PFSK-1 (cell line): ENCODE results near the gene CPA5.

Experiments used
- FOXP2 ChIP-seq: optimal IDR thresholded peaks from 2 replicates; pipeline ENCODE3; 2011; ENCODE audit warnings: borderline replicate concordance, control low read depth, inconsistent platforms; ENCODE audit not compliant: insufficient read depth; ENCODE audit errors: extremely low read length, extremely low read depth
- POLR2AphosphoS5 ChIP-seq: IDR thresholded peaks from 2 replicates; pipeline ENCODE4 v1.6.1; 2012; ENCODE audit warnings: low read depth, mild to moderate bottlenecking, control low read depth, low read length, moderate library complexity
- SIN3A ChIP-seq: IDR thresholded peaks from 2 replicates; pipeline ENCODE4 v1.6.1; 2012; ENCODE audit warnings: mild to moderate bottlenecking, low read length, moderate library complexity, borderline replicate concordance; ENCODE audit not compliant: insufficient read depth
- TAF1 ChIP-seq: IDR thresholded peaks from 2 replicates; pipeline ENCODE4 v1.6.1; 2012; ENCODE audit warnings: low read length, control low read depth, borderline replicate concordance; ENCODE audit not compliant: insufficient read depth
- TF ChIP-seq, protein P1 (sequence below), 2 experiments: IDR thresholded peaks; 2 replicates each; pipeline versions ENCODE4 v1.6.1 to v1.8.0; 2011 to 2012; ENCODE audit warnings: low read depth in 2 of 2, low read length in 2 of 2, control low read depth in 1 of 2, inconsistent platforms in 1 of 2, mild to moderate bottlenecking in 1 of 2, moderate library complexity in 1 of 2; ENCODE audit not compliant: insufficient read depth in 1 of 2

Gene CPA5

DNA sequence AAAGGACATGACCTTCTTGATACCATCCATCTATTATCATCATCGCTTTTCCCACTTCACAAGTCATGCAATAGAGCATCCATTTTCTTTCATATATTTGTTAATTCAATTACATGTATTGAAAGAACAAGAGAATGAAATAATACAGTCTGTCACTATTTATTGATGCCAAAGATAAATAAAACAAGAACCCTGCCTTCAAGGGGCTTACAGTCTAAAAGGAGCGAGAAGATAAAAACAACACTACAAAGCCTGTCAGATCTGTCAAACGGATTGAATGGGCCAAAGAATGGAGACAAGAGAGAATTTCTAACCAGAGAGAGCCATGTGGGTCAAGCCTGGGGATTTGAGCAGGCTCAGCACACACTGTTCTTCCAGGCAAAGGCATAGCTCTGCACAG is 15.9 kb downstream of the CPA5 start:
- TF ChIP-seq, protein P1, sequence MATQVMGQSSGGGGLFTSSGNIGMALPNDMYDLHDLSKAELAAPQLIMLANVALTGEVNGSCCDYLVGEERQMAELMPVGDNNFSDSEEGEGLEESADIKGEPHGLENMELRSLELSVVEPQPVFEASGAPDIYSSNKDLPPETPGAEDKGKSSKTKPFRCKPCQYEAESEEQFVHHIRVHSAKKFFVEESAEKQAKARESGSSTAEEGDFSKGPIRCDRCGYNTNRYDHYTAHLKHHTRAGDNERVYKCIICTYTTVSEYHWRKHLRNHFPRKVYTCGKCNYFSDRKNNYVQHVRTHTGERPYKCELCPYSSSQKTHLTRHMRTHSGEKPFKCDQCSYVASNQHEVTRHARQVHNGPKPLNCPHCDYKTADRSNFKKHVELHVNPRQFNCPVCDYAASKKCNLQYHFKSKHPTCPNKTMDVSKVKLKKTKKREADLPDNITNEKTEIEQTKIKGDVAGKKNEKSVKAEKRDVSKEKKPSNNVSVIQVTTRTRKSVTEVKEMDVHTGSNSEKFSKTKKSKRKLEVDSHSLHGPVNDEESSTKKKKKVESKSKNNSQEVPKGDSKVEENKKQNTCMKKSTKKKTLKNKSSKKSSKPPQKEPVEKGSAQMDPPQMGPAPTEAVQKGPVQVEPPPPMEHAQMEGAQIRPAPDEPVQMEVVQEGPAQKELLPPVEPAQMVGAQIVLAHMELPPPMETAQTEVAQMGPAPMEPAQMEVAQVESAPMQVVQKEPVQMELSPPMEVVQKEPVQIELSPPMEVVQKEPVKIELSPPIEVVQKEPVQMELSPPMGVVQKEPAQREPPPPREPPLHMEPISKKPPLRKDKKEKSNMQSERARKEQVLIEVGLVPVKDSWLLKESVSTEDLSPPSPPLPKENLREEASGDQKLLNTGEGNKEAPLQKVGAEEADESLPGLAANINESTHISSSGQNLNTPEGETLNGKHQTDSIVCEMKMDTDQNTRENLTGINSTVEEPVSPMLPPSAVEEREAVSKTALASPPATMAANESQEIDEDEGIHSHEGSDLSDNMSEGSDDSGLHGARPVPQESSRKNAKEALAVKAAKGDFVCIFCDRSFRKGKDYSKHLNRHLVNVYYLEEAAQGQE (IDR thresholded peaks at IDR 0.05; ENCODE audit: insufficient read depth in 1 of 2, low read depth in 2 of 2, low read length in 2 of 2), result no peak
- TF ChIP-seq FOXP2 (no peak), SIN3A (no peak), TAF1 (no peak), POLR2AphosphoS5 (no peak)

DNA sequence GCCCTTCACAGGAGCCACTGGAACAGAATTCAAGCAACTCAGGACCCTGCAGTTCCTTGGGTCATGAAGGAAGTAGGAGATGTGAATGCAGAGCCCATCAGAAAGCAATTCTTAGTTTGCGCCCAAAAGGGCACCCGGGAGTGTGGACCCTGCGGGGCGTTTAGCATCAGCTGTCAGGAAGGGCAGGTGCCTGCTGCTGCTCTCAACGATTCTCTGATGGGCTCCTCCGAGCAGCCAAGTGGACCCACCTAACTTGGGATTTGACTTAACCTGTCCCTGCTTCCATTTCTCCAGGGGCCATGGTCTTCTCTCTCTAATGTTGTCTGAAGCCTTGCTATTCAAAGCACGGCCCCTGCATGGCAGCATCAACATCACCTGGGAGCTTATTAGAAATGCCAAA is 17.1 kb downstream of the CPA5 start:
- TF ChIP-seq SIN3A, result no peak
- no peak for TF ChIP-seq TAF1
- TF ChIP-seq, protein P1 (IDR thresholded peaks at IDR 0.05; ENCODE audit: insufficient read depth in 1 of 2, low read depth in 2 of 2, low read length in 2 of 2), result no peak
- no peak for TF ChIP-seq POLR2AphosphoS5
- TF ChIP-seq FOXP2, result no peak

DNA sequence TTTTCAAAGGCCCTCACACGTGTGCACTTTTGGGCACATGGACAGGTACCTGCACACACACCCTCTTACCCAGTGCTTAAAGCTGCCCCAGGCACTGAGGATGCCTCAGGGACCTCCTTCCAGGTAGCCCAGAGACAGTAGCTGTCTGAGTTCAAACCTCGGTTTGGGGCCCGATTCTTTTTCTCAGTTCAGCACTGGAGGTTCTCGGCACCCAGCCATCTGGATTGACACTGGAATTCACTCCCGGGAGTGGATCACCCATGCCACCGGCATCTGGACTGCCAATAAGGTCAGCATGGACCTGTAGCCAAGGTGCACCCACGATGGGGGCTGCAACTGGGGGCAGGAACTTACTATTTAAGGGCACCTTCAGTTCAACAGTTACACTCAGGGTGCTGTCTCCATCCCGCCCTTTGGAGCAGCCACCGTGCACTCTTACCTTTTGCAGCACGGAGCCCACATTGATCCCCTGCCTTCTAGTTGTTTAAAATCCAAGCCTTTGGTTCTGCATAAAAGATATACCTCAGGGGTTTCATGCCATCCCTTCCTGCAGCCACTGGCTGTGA is 17.7 kb downstream of the CPA5 start:
- TF ChIP-seq FOXP2 (no peak), TAF1 (no peak), SIN3A (no peak), POLR2AphosphoS5 (no peak)
- TF ChIP-seq, protein P1 (IDR thresholded peaks at IDR 0.05; ENCODE audit: insufficient read depth in 1 of 2, low read depth in 2 of 2, low read length in 2 of 2), result no peak

DNA sequence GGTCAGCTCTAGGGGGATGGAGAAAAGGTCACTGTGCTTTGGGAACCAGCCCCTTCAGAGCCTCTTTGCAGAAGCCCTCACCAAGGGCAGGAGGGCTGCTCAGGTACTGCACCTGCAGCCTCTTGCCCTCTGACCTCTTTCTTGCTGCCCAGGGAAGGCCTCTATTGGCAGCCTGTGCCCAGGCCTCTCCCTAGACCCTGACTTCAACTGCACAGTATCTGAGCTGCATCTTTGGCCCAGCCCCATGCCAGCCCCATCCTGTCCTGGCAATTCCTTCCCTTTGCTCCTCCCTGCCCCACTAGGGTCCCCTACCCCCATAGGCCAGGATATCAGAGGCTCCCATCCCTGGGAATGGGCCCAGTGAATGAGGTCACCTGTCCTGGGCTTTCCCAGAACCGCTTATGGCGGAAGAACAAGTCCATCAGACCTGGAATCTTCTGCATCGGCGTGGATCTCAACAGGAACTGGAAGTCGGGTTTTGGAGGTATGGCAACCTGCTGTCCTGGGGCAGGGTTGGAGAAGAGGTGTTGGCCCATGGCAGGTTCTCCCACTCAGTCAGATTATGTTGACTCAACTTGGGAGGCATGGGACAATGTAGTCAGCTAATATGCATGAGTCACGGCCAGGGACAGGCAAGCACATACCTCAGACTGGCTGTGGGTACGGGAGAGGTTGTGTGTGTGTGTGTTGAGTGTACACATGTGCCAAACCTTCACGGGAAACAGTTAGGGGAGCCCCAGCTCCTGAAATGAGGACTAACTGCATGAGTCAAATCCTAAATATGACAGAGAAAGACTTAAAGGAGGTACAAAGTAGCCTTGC is 18.6 kb downstream of the CPA5 start:
- TF ChIP-seq POLR2AphosphoS5, result no peak
- TF ChIP-seq, protein P1 (IDR thresholded peaks at IDR 0.05; ENCODE audit: insufficient read depth in 1 of 2, low read depth in 2 of 2, low read length in 2 of 2), result no peak
- TF ChIP-seq FOXP2, result no peak
- no peak for TF ChIP-seq SIN3A
- TF ChIP-seq TAF1, result no peak

DNA sequence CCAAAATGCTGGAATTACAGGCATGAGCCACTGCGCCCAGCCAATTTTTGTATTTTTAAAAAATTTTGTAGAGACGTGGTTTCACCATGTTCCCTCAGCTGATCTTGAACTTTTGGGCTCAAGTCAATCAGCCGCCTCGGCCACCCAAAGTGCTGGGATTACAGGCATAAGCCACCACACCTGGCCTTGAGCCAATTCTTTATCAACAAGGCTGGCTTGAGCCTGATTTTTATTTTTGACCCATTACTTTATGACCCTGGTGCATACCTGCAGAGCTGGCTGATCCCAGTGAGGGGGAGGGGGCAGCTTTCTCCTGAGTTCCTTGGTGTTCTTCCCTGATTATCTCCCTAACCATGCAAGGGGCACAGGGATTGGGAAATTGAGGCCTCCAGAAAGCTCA is 19.8 kb downstream of the CPA5 start:
- TF ChIP-seq POLR2AphosphoS5, result no peak
- no peak for TF ChIP-seq FOXP2
- TF ChIP-seq, protein P1 (IDR thresholded peaks at IDR 0.05; ENCODE audit: insufficient read depth in 1 of 2, low read depth in 2 of 2, low read length in 2 of 2), result no peak
- no peak for TF ChIP-seq TAF1
- no peak for TF ChIP-seq SIN3A
